Subcutaneous abdominal adipose tissue (tissue), 5 donors: ENCODE results near the gene TBC1D13.

ENCODE experiments used
- H3K27ac ChIP-seq: one replicate; pipeline ENCODE4 v1.7.0; 2013; ENCODE audit warnings: low read depth, mild to moderate bottlenecking, inconsistent platforms, low read length, moderate library complexity
- H3K27me3 ChIP-seq, 5 donors: one replicate each; pipeline ENCODE4 v1.7.0; 2013; ENCODE audit warnings: low read length in 5 of 5, inconsistent platforms in 1 of 5; ENCODE audit not compliant: control insufficient read depth in 5 of 5, insufficient read depth in 4 of 5
- H3K36me3 ChIP-seq, 5 donors: one replicate each; pipeline ENCODE4 v1.7.0; 2013; ENCODE audit warnings: low read length in 5 of 5; ENCODE audit not compliant: control insufficient read depth in 5 of 5, insufficient read depth in 5 of 5
- H3K4me1 ChIP-seq, 5 donors: one replicate each; pipeline ENCODE4 v1.7.0; 2013; ENCODE audit warnings: low read length in 5 of 5, mild to moderate bottlenecking in 3 of 5, moderate library complexity in 1 of 5; ENCODE audit not compliant: control insufficient read depth in 5 of 5, insufficient read depth in 5 of 5
- H3K4me3 ChIP-seq, 5 donors: one replicate each; pipeline ENCODE4 v1.7.0; 2013; ENCODE audit warnings: low read length in 5 of 5, low read depth in 1 of 5
- H3K9ac ChIP-seq, 5 donors: one replicate each; pipeline ENCODE4 v1.7.0; 2013; ENCODE audit warnings: low read length in 5 of 5, mild to moderate bottlenecking in 4 of 5, moderate library complexity in 3 of 5
- H3K9me3 ChIP-seq, 5 donors: one replicate each; pipeline ENCODE4 v1.7.0; 2013; ENCODE audit warnings: low read length in 5 of 5; ENCODE audit not compliant: control insufficient read depth in 5 of 5
- donor health status: healthy.
- donor health status: healthy.
- donor health status: healthy.
- donor health status: healthy.
- donor health status: healthy.

Gene TBC1D13

GRCh38 chr9:128819716-128820664, 32.9 kb downstream of the TBC1D13 start:
- Histone ChIP-seq H3K27ac (no peak overlapping the region), H3K27me3 (no peaks in the 10 kb centered on the region), H3K9ac (peak overlapping the region in 1 of 5 donors; percentile 79), H3K9me3 (peaks cover 0 to 2% (median 0%) of the 10 kb centered on the region in 5 donors), H3K4me1 (peaks cover 6 to 21% (median 16%) of the 10 kb centered on the region in 5 donors), H3K36me3 (peaks cover 0 to 44% (median 41%) of the 10 kb centered on the region in 5 donors), H3K4me3 (peak overlapping the region in 3 of 5 donors; percentile 51 to 78 (median 78))

GRCh38 chr9:128820665-128821583, 33.9 kb downstream of the TBC1D13 start:
- no peak overlapping the region for H3K4me3 ChIP-seq
- H3K36me3 ChIP-seq = peaks cover 0 to 52% (median 49%) of the 10 kb centered on the region in 5 donors
- no peak overlapping the region for H3K9ac ChIP-seq
- H3K4me1 ChIP-seq = peaks cover 6 to 21% (median 16%) of the 10 kb centered on the region in 5 donors
- H3K27ac ChIP-seq = no peak overlapping the region
- no peaks in the 10 kb centered on the region for H3K27me3 ChIP-seq
- peaks cover 0 to 2% (median 0%) of the 10 kb centered on the region in 5 donors for H3K9me3 ChIP-seq

- Histone ChIP-seq H3K4me1 (peaks cover 6 to 21% (median 16%) of the 10 kb centered on the region in 5 donors), H3K27me3 (no peaks in the 10 kb centered on the region), H3K36me3 (peaks cover 0 to 60% (median 57%) of the 10 kb centered on the region in 5 donors), H3K9ac (no peak overlapping the region), H3K4me3 (no peak overlapping the region), H3K9me3 (peaks cover 0 to 2% (median 0%) of the 10 kb centered on the region in 5 donors), H3K27ac (no peak overlapping the region)
Observed at GRCh38 chr9:128821584-128822406, 34.7 kb downstream of the TBC1D13 start.

GRCh38 chr9:128822407-128823042, 35.5 kb downstream of the TBC1D13 start:
- Histone ChIP-seq H3K27me3 (no peaks in the 10 kb centered on the region), H3K27ac (no peak overlapping the region), H3K9me3 (peaks cover 0 to under 1% (median 0%) of the 10 kb centered on the region in 5 donors), H3K4me3 (no peak overlapping the region), H3K9ac (no peak overlapping the region), H3K36me3 (peaks cover 0 to 66% (median 63%) of the 10 kb centered on the region in 5 donors), H3K4me1 (peaks cover 6 to 21% (median 16%) of the 10 kb centered on the region in 5 donors)

- peaks cover 0 to 66% (median 63%) of the 10 kb centered on the region in 5 donors for H3K36me3 ChIP-seq
- H3K9me3 ChIP-seq = no peaks in the 10 kb centered on the region
- no peak overlapping the region for H3K4me3 ChIP-seq
- peaks cover 6 to 21% (median 17%) of the 10 kb centered on the region in 5 donors for H3K4me1 ChIP-seq
- no peak overlapping the region for H3K9ac ChIP-seq
- H3K27me3 ChIP-seq = no peaks in the 10 kb centered on the region
- no peak overlapping the region for H3K27ac ChIP-seq
Observed at GRCh38 chr9:128823362-128823902, 36.4 kb downstream of the TBC1D13 start.

GRCh38 chr9:128823903-128824406, 36.9 kb downstream of the TBC1D13 start:
- H3K4me1 ChIP-seq = peaks cover 6 to 23% (median 20%) of the 10 kb centered on the region in 5 donors
- H3K9ac ChIP-seq = no peak overlapping the region
- no peaks in the 10 kb centered on the region for H3K27me3 ChIP-seq
- no peak overlapping the region for H3K27ac ChIP-seq
- H3K4me3 ChIP-seq = no peak overlapping the region
- peaks cover 0 to 66% (median 63%) of the 10 kb centered on the region in 5 donors for H3K36me3 ChIP-seq
- no peaks in the 10 kb centered on the region for H3K9me3 ChIP-seq

GRCh38 chr9:128824911-128825310, 37.9 kb downstream of the TBC1D13 start:
- Histone ChIP-seq H3K4me3 (no peak overlapping the region), H3K36me3 (peaks cover 0 to 66% (median 63%) of the 10 kb centered on the region in 5 donors), H3K9me3 (no peaks in the 10 kb centered on the region), H3K27me3 (no peaks in the 10 kb centered on the region), H3K27ac (no peak overlapping the region), H3K9ac (no peak overlapping the region), H3K4me1 (peaks cover 0 to 21% (median 16%) of the 10 kb centered on the region in 5 donors)

GRCh38 chr9:128825923-128826700, 39.1 kb downstream of the TBC1D13 start:
- peaks cover 0 to 21% (median 16%) of the 10 kb centered on the region in 5 donors for H3K4me1 ChIP-seq
- peaks cover 0 to 62% (median 60%) of the 10 kb centered on the region in 5 donors for H3K36me3 ChIP-seq
- no peak overlapping the region for H3K27ac ChIP-seq
- H3K9me3 ChIP-seq = no peaks in the 10 kb centered on the region
- H3K4me3 ChIP-seq = no peak overlapping the region
- H3K27me3 ChIP-seq = no peaks in the 10 kb centered on the region
- no peak overlapping the region for H3K9ac ChIP-seq
